DMS79 treated with DMSO at 0.1 percent for 48 hours (cell line): ENCODE data around the gene DUSP6.

Source experiments
- DNase-seq: peaks from one replicate; lab custom pipeline; 2025; lab: John Stamatoyannopoulos, UW

The DUSP6 gene

GRCh38 chr12:89352492-89353187 lies at the start of gene DUSP6:
Gene DUSP6, minus strand, starts transcription at chr12:89352501. Its CDS starts 462 bp downstream, at chr12:89352039.
- DNase-seq: peak; percentile 98

GRCh38 chr12:89401433-89402058 lies 49.2 kb upstream of the DUSP6 start:
- DNase-seq: no peak

- DNase-seq: no peak
Measured at GRCh38 chr12:89400415-89400814, 48.1 kb upstream of the DUSP6 start.

- DNase-seq: no peak
Measured at GRCh38 chr12:89395712-89396111, 43.4 kb upstream of the DUSP6 start.

- DNase-seq: no peak
Measured at GRCh38 chr12:89393551-89394121, 41.3 kb upstream of the DUSP6 start.

- DNase-seq: no peak
Measured at GRCh38 chr12:89392391-89392790, 40.1 kb upstream of the DUSP6 start.

- no peak for DNase-seq
Measured at GRCh38 chr12:89391726-89392336, 39.5 kb upstream of the DUSP6 start.

GRCh38 chr12:89390802-89391673 lies 38.7 kb upstream of the DUSP6 start:
- DNase-seq: no peak

- no peak for DNase-seq
Measured at GRCh38 chr12:89389755-89390661, 37.7 kb upstream of the DUSP6 start.

GRCh38 chr12:89386138-89386537 lies 33.8 kb upstream of the DUSP6 start:
- no peak for DNase-seq

- no peak for DNase-seq
Measured at GRCh38 chr12:89384807-89385206, 32.5 kb upstream of the DUSP6 start.

GRCh38 chr12:89384050-89384758 lies 31.9 kb upstream of the DUSP6 start:
- DNase-seq: no peak

GRCh38 chr12:89383235-89384049 lies 31.1 kb upstream of the DUSP6 start:
- no peak for DNase-seq

- no peak for DNase-seq
Measured at GRCh38 chr12:89382328-89382727, 30.0 kb upstream of the DUSP6 start.

GRCh38 chr12:89379839-89380467 lies 27.7 kb upstream of the DUSP6 start:
- no peak for DNase-seq

GRCh38 chr12:89379148-89379838 lies 27.0 kb upstream of the DUSP6 start:
- DNase-seq: no peak

GRCh38 chr12:89376844-89377243 lies 24.5 kb upstream of the DUSP6 start:
- DNase-seq: no peak

GRCh38 chr12:89376202-89376529 lies 23.9 kb upstream of the DUSP6 start:
- no peak for DNase-seq
